ENCODE results near the gene P3H4.

- TF ChIP-seq POLR2AphosphoS5 (IDR thresholded peaks at IDR 0.05; ENCODE audit: low read depth) = no peak
- no peak for TF ChIP-seq CTCF (IDR thresholded peaks at IDR 0.05; ENCODE audit: insufficient read depth, low read length)
- TF ChIP-seq GABPA (IDR thresholded peaks at IDR 0.05; ENCODE audit: low read depth) = no peak
Observed at GRCh38 chr17:41760878-41761277, 50.9 kb downstream of the P3H4 start.

All from HL-60 (cell line).